Vagina (tissue), 2 donors: ENCODE results near the gene PKD1. TPM values are rescaled to one million over a fixed set of nuclear protein-coding genes. Genes with fewer than 3 reads are reported as not detected.
"Not testable (repeated sequence)": the region's sequence is repeated elsewhere in the genome, so short reads cannot be mapped to it uniquely, and the experiment has no call there.

ENCODE experiments used
- DNase-seq, 2 donors: peaks; one replicate each; pipeline ENCODE4 v3.0.0-alpha.2; 2017; ENCODE audit errors: extremely low spot score in 2 of 2
- H3K27ac ChIP-seq: fragments of 200-600 bp; sonication (generic); one replicate; pipeline ENCODE4 v1.5.1; 2019
- H3K27me3 ChIP-seq: fragments of 200-600 bp; sonication (generic); one replicate; pipeline ENCODE4 v1.5.1; 2019
- H3K36me3 ChIP-seq, 2 donors: fragments of 200-600 bp; sonication (generic); one replicate each; pipeline ENCODE4 v1.5.1; 2017 to 2019
- H3K4me1 ChIP-seq: fragments of 200-600 bp; sonication (generic); one replicate; pipeline ENCODE4 v1.5.1; 2019
- H3K4me3 ChIP-seq, 2 donors: fragments of 200-600 bp; sonication (generic); 1 replicate in 1 of 2; 2 replicates in 1 of 2; pipeline ENCODE4 v1.5.1; 2016 to 2019
- H3K9me3 ChIP-seq: fragments of 200-600 bp; sonication (generic); one replicate; pipeline ENCODE4 v1.5.1; 2019
- CTCF ChIP-seq, 3 experiments: fragments of 450-650 bp in 2 of 3; fragments of 200-600 bp in 1 of 3; sonication (generic) in 1 of 3; IDR thresholded peaks; one replicate each; pipeline ENCODE4 v1.5.1; 2017 to 2019; ENCODE audit warnings: antibody characterized with exemption in 3 of 3, mild to moderate bottlenecking in 2 of 3, moderate library complexity in 2 of 3
- POLR2A ChIP-seq, 2 donors: fragments of 450-650 bp; IDR thresholded peaks; one replicate each; pipeline ENCODE4 v1.6.1; 2017; ENCODE audit warnings: antibody characterized with exemption in 2 of 2, mild to moderate bottlenecking in 2 of 2, moderate library complexity in 2 of 2
- POLR2AphosphoS5 ChIP-seq, 2 donors: sonication (generic); formaldehyde crosslinking; IDR thresholded peaks; one replicate each; pipeline ENCODE4 v1.9.0; 2017; ENCODE audit warnings: antibody characterized with exemption in 2 of 2, mild to moderate bottlenecking in 2 of 2, low read depth in 1 of 2; ENCODE audit not compliant: insufficient read depth in 1 of 2
- intact Hi-C: fragments of 100-400 bp; cut with DNase I; formaldehyde crosslinking; loops from one replicate; pipeline ENCODE4 v1.15.1; 2023
- total RNA-seq: library from RNA; depleted of rRNA; stranded (reverse); fragments of >200 nt; gene quantifications from one replicate; pipeline ENCODE4 v1.2.3, GENCODE V29; 2016

Gene PKD1
- total RNA-seq, 1 donor from 2014 or later, result 153 TPM

- Histone ChIP-seq H3K27ac (peak overlapping the region; percentile 96), H3K4me3 (peak overlapping the region; percentile 30 to 45), H3K4me1 (peaks cover 88% of the 10 kb centered on the region)
- peak in 1 of 2 donors; percentile 54 for TF ChIP-seq POLR2AphosphoS5 (IDR thresholded peaks at IDR 0.05; ENCODE audit: insufficient read depth in 1 of 2, low read depth in 1 of 2)
- H3K36me3 ChIP-seq, intact Hi-C loops, DNase-seq, H3K27me3 ChIP-seq, H3K9me3 ChIP-seq: not testable (repeated sequence)
These were observed 9.4 kb downstream of the PKD1 start for GRCh38 chr16:2126161-2126743.

DNA sequence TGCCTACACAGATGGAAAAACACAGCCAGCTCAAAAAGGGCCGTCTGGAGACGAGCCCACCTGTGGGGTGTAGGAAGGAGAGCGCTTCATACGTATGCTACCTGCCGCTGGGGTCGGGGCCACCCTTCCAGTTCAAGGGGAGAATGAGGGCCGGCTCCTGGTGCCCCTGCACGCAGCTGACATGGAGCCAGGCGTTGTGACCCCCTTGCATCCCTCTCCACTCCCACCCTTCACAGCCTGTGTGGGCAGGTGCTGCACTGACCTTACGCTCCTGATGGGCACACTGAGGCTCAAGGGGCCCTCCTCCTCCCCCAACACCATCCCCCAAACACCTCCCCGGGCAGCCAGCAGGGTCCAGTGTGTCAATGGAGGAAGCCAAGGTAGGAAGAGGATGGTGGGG, 10.1 kb downstream of the PKD1 start:
- Histone ChIP-seq H3K4me3 (peak overlapping the region; percentile 30 to 45), H3K4me1 (peaks cover 88% of the 10 kb centered on the region), H3K27ac (peak overlapping the region; percentile 96)
- H3K27me3 ChIP-seq, H3K9me3 ChIP-seq, DNase-seq, H3K36me3 ChIP-seq, intact Hi-C loops: not testable (repeated sequence)

DNA sequence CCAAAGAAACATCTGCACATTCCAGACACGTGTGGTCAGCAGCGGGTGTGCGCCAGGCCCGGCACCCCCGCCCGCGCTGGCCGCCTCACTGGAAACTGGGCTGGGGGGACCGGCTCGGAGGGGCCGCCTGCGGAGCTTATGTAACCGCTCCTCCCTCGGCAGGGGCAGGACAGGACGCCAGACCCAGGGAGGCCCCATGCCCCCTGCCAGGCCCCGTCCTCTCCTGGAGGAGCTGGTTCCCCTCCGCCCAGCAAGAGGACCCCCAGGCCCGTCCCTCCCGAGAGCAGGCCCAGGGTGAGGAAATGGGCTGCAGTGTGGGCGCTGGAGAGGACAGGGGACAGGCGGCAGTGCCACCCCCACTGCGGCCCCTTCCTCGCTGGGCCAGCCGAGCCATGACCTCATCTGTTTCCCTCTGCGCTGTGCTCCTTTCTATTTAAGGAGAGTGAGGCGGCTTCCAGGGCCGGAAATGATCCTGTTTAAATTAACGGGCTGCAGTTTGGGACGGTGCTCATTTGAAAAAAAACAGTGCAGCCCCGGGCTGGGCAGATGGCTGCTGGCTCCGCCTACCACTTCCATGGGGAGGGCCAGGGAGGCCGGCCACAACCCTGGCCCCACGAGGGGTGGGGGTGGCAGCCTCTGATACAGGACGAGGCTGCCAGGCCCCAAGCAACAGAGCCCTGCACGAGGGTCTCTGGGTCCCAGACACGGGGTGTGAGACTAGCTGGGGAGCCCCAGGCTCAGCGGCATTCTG, 10.8 kb downstream of the PKD1 start:
- H3K4me3 ChIP-seq, result peak overlapping the region; percentile 30 to 45
- H3K36me3 ChIP-seq, intact Hi-C loops, H3K27me3 ChIP-seq, H3K9me3 ChIP-seq: not testable (repeated sequence)
- DNase-seq, result peak in 1 of 2 donors; percentile 91
- peaks cover 85% of the 10 kb centered on the region for H3K4me1 ChIP-seq
- peak; percentile 33 to 82 for TF ChIP-seq POLR2AphosphoS5 (IDR thresholded peaks at IDR 0.05; ENCODE audit: insufficient read depth in 1 of 2, low read depth in 1 of 2)
- H3K27ac ChIP-seq, result peak overlapping the region; percentile 96

DNA sequence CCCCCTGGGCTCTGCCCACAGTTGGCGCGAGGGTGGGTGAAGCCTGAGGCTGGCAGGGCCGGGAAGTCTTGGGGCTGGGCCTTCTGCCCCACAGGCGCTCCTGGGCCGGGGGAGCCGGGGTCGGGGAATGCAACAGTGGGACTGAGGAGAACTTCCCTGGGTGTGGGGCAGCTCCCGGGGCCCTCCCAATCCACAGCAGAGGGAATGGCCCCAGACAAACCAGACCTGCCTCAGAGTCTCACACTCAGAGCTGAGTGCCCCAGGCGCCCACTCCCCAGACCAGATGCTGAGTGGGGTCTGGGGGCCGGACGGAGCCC, 11.4 kb downstream of the PKD1 start:
- Histone ChIP-seq H3K4me3 (peak overlapping the region; percentile 30 to 45), H3K27ac (peak overlapping the region; percentile 96), H3K4me1 (peaks cover 82% of the 10 kb centered on the region)
- DNase-seq, H3K9me3 ChIP-seq, intact Hi-C loops, H3K36me3 ChIP-seq, H3K27me3 ChIP-seq: not testable (repeated sequence)

GRCh38 chr16:2123706-2124376, 11.9 kb downstream of the PKD1 start:
- H3K36me3 ChIP-seq, H3K9me3 ChIP-seq, intact Hi-C loops, H3K27me3 ChIP-seq, DNase-seq: not testable (repeated sequence)
- Histone ChIP-seq H3K4me1 (peaks cover 80% of the 10 kb centered on the region), H3K4me3 (peak overlapping the region; percentile 30 to 45), H3K27ac (peak overlapping the region; percentile 96)
- peak in 1 of 2 donors; percentile 3 for TF ChIP-seq POLR2AphosphoS5 (IDR thresholded peaks at IDR 0.05; ENCODE audit: insufficient read depth in 1 of 2, low read depth in 1 of 2)

- TF ChIP-seq POLR2AphosphoS5 (IDR thresholded peaks at IDR 0.05; ENCODE audit: insufficient read depth in 1 of 2, low read depth in 1 of 2), result peak in 1 of 2 donors; percentile 33
- H3K27me3 ChIP-seq, intact Hi-C loops, DNase-seq, H3K9me3 ChIP-seq, H3K36me3 ChIP-seq: not testable (repeated sequence)
- Histone ChIP-seq H3K4me1 (peaks cover 74% of the 10 kb centered on the region), H3K27ac (peak overlapping the region; percentile 96), H3K4me3 (peak overlapping the region in 1 of 2 donors; percentile 45)
These were observed 12.6 kb downstream of the PKD1 start for GRCh38 chr16:2122934-2123683.

DNA sequence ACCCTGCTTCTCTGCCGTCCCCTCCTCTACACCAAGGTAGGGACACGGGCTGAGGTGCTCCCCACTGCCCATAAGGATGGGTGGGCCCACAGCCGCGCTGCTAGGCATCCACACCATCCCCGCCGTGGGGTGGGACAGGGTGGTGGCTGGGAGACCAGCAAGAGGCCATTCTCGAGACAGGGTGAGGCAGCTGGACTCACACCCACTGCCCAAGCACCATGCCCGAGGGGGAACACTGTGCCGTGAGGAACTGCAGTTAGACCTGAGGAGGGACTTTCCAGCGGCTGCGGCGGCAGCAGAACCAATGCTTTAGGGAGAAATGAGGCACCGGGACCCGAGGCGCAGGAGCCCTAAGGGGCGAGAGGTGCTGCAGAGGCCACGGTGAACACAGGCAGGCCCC, 13.3 kb downstream of the PKD1 start:
- DNase-seq, result no peak
- H3K4me3 ChIP-seq, result no peak overlapping the region
- intact Hi-C loops, result no loop called here
- H3K27ac ChIP-seq, result peak overlapping the region; percentile 96
- H3K4me1 ChIP-seq, result peaks cover 72% of the 10 kb centered on the region
- H3K36me3 ChIP-seq, result no peaks in the 10 kb centered on the region
- H3K27me3 ChIP-seq, result no peaks in the 10 kb centered on the region
- no peak for TF ChIP-seq CTCF (IDR thresholded peaks at IDR 0.05)
- TF ChIP-seq POLR2A (IDR thresholded peaks at IDR 0.05), result no peak
- no peak for TF ChIP-seq POLR2AphosphoS5 (IDR thresholded peaks at IDR 0.05; ENCODE audit: insufficient read depth in 1 of 2, low read depth in 1 of 2)
- no peaks in the 10 kb centered on the region for H3K9me3 ChIP-seq
